ENCODE data around the gene CLDN14. TPM values are rescaled to one million over a fixed set of nuclear protein-coding genes. Genes with fewer than 3 reads are reported as not detected.
A peak's percentile ranks its signal among the peaks of the same experiment; 100 is the strongest.

Gene CLDN14
- total RNA-seq, 2 experiments from 2014 or later, result not detected

- POLR2A ChIA-PET, result no interaction called here
- no peak for DNase-seq
- intact Hi-C loops (cut with DNase I, micrococcal nuclease), result loop anchor here in 1 of 2 experiments (10.0 kb wide), 1 partner anchor 507 kb away; no protein-coding TSS in a partner anchor
Measured at GRCh38 chr21:36507397-36508018, 27.6 kb upstream of the CLDN14 start.

GRCh38 chr21:36506482-36506881 lies 26.6 kb upstream of the CLDN14 start:
- TF ChIP-seq CTCF (IDR thresholded peaks at IDR 0.05), result no peak
- H3K36me3 ChIP-seq (ENCODE audit: insufficient read depth, low read length), result no peaks in the 10 kb centered on the region
- ChIA-PET POLR2A (no interaction called here), CTCF (no interaction called here)
- no peak overlapping the region for H3K4me3 ChIP-seq (ENCODE audit: low read length)
- Mint-ChIP-seq H3K27ac (no peak overlapping the region), H3K4me1 (ENCODE audit: low read depth) (peaks cover 3% of the 10 kb centered on the region), H3K4me3 (no peak overlapping the region), H3K9me3 (no peaks in the 10 kb centered on the region), H3K27me3 (peaks cover 4% of the 10 kb centered on the region), H3K36me3 (ENCODE audit: low read depth) (no peaks in the 10 kb centered on the region)
- no peaks in the 10 kb centered on the region for H3K27me3 ChIP-seq (ENCODE audit: control insufficient read depth in 1 of 2, insufficient read depth in 2 of 2, low read length in 2 of 2)
- DNase-seq (no peak), ATAC-seq (ENCODE audit: poor library complexity) (no peak)
- no peak overlapping the region for H3K27ac ChIP-seq (ENCODE audit: low read depth in 1 of 2, low read length in 2 of 2)
- H3K9me3 ChIP-seq (ENCODE audit: control insufficient read depth in 1 of 2, insufficient read depth in 1 of 2, low read length in 2 of 2), result no peaks in the 10 kb centered on the region
- intact Hi-C loops (cut with DNase I, micrococcal nuclease), result loop anchor here in 1 of 2 experiments (10.0 kb wide), 1 partner anchor 508 kb away; no protein-coding TSS in a partner anchor
- no peaks in the 10 kb centered on the region for H3K4me1 ChIP-seq (ENCODE audit: insufficient read depth, low read length)

More at GRCh38 chr21:36507397-36508018, 27.6 kb upstream of the CLDN14 start:
- no peak for TF ChIP-seq CTCF (IDR thresholded peaks at IDR 0.05)
- H3K36me3 ChIP-seq (ENCODE audit: insufficient read depth, low read length), result no peaks in the 10 kb centered on the region
- CTCF ChIA-PET, result interaction anchor here (1.0 kb wide), 1 partner anchor 420 kb away, joined by 3 read pairs; no protein-coding TSS in a partner anchor
- Mint-ChIP-seq H3K27me3 (peaks cover 4% of the 10 kb centered on the region), H3K9me3 (no peaks in the 10 kb centered on the region), H3K27ac (no peak overlapping the region), H3K36me3 (ENCODE audit: low read depth) (no peaks in the 10 kb centered on the region), H3K4me3 (no peak overlapping the region), H3K4me1 (ENCODE audit: low read depth) (peaks cover 9% of the 10 kb centered on the region)
- H3K9me3 ChIP-seq (ENCODE audit: control insufficient read depth in 1 of 2, insufficient read depth in 1 of 2, low read length in 2 of 2), result no peaks in the 10 kb centered on the region
- no peak for ATAC-seq (ENCODE audit: poor library complexity)
- no peak overlapping the region for H3K4me3 ChIP-seq (ENCODE audit: low read length)
- H3K27ac ChIP-seq (ENCODE audit: low read depth in 1 of 2, low read length in 2 of 2), result no peak overlapping the region
- no peaks in the 10 kb centered on the region for H3K27me3 ChIP-seq (ENCODE audit: control insufficient read depth in 1 of 2, insufficient read depth in 2 of 2, low read length in 2 of 2)
- no peaks in the 10 kb centered on the region for H3K4me1 ChIP-seq (ENCODE audit: insufficient read depth, low read length)

GRCh38 chr21:36504067-36505058 lies 24.4 kb upstream of the CLDN14 start:
- ChIA-PET POLR2A (no interaction called here), CTCF (interaction anchor here (1.0 kb wide), 1 partner anchor 9 kb away, joined by 3 read pairs; no protein-coding TSS in a partner anchor)
- no peaks in the 10 kb centered on the region for H3K4me1 ChIP-seq (ENCODE audit: insufficient read depth, low read length)
- Mint-ChIP-seq H3K4me3 (no peak overlapping the region), H3K36me3 (ENCODE audit: low read depth) (no peaks in the 10 kb centered on the region), H3K9me3 (no peaks in the 10 kb centered on the region), H3K27ac (no peak overlapping the region), H3K4me1 (ENCODE audit: low read depth) (no peaks in the 10 kb centered on the region), H3K27me3 (peaks cover 4% of the 10 kb centered on the region)
- peak in 10 of 14 experiments; percentile 5 to 74 (median 24) for DNase-seq
- no peak overlapping the region for H3K4me3 ChIP-seq (ENCODE audit: low read length)
- ATAC-seq (ENCODE audit: poor library complexity), result no peak
- intact Hi-C loops (cut with DNase I, micrococcal nuclease), result loop anchor here (1.0 to 10.0 kb wide), 4 partner anchors 423 to 510 kb away; no protein-coding TSS in a partner anchor
- no peaks in the 10 kb centered on the region for H3K36me3 ChIP-seq (ENCODE audit: insufficient read depth, low read length)
- no peaks in the 10 kb centered on the region for H3K27me3 ChIP-seq (ENCODE audit: control insufficient read depth in 1 of 2, insufficient read depth in 2 of 2, low read length in 2 of 2)
- TF ChIP-seq CTCF (IDR thresholded peaks at IDR 0.05), result peak; percentile 99
- no peaks in the 10 kb centered on the region for H3K9me3 ChIP-seq (ENCODE audit: control insufficient read depth in 1 of 2, insufficient read depth in 1 of 2, low read length in 2 of 2)
- no peak overlapping the region for H3K27ac ChIP-seq (ENCODE audit: low read depth in 1 of 2, low read length in 2 of 2)

Data from CD4-positive, alpha-beta T cell (primary cell).